Activated gamma-delta T cell treated with Interleukin-2 at 50 U/mL for 16 hours (primary cell): Measurements from ENCODE around the gene SLC35C1.

ENCODE experiments used
- DNase-seq: peaks from one replicate; pipeline ENCODE4 v3.0.0-alpha.2; 2020

The SLC35C1 gene

GRCh38 chr11:45846974-45847910 is 42.3 kb downstream of the SLC35C1 start, which contains the start of gene CRY2:
CRY2 (plus strand) TSS chr11:45847475; CDS start chr11:45847491, 16 bp downstream.
- DNase-seq, result peak; percentile 98

GRCh38 chr11:45847911-45848316 is 43.0 kb downstream of the SLC35C1 start:
- peak; percentile 32 for DNase-seq

- no peak for DNase-seq
These were observed 43.7 kb downstream of the SLC35C1 start for GRCh38 chr11:45848654-45849081.

GRCh38 chr11:45850446-45850845 is 45.5 kb downstream of the SLC35C1 start:
- DNase-seq, result no peak

- DNase-seq, result no peak
These were observed 46.3 kb downstream of the SLC35C1 start for GRCh38 chr11:45851228-45851627.

- no peak for DNase-seq
These were observed 47.2 kb downstream of the SLC35C1 start for GRCh38 chr11:45852018-45852711.

GRCh38 chr11:45852712-45853101 is 47.8 kb downstream of the SLC35C1 start:
- DNase-seq, result no peak

GRCh38 chr11:45853332-45854219 is 48.6 kb downstream of the SLC35C1 start:
- no peak for DNase-seq

GRCh38 chr11:45855308-45855707 is 50.4 kb downstream of the SLC35C1 start:
- DNase-seq, result no peak

- DNase-seq, result no peak
These were observed 51.1 kb downstream of the SLC35C1 start for GRCh38 chr11:45856044-45856468.

- no peak for DNase-seq
These were observed 53.1 kb downstream of the SLC35C1 start for GRCh38 chr11:45857961-45858474.

- no peak for DNase-seq
These were observed 53.9 kb downstream of the SLC35C1 start for GRCh38 chr11:45858751-45859398.

GRCh38 chr11:45859661-45860140 is 54.8 kb downstream of the SLC35C1 start:
- no peak for DNase-seq

GRCh38 chr11:45860348-45860747 is 55.4 kb downstream of the SLC35C1 start:
- no peak for DNase-seq

- no peak for DNase-seq
These were observed 56.0 kb downstream of the SLC35C1 start for GRCh38 chr11:45860764-45861510.
